Measurements from ENCODE around the gene WDR49.
A peak's percentile ranks its signal among the peaks of the same experiment; 100 is the strongest.

WDR49 gene

DNA sequence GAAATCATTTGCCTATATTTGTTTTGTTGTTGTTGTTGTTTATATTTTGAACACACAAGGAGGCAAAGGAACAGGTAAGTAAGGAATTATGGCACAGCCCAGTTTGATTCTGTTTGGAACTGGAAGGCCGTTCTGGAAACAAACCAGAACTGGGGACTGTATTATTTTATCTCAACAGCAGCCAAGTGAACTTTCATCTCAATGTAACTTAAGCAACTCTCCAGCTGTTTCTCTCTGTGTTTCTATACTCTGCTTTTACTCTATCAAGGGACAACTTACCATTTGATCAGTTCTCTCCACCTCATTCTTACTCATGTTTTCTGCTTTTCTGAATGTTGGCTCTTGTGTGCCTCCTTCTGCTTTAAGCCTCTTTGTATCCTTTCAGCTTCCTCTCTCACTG is 16.0 kb upstream of the WDR49 start:
- no peaks in the 10 kb centered on the region for H4K20me1 ChIP-seq
- H3K4me3 ChIP-seq = no peak overlapping the region
- no peak overlapping the region for H3K4me2 ChIP-seq
- no peak overlapping the region for H3K9ac ChIP-seq
- peaks cover 26% of the 10 kb centered on the region for H3K36me3 ChIP-seq
- H3K27ac ChIP-seq = no peak overlapping the region
- TF ChIP-seq Cebpa-rat (IDR thresholded peaks at IDR 0.05) = no peak
- no peaks in the 10 kb centered on the region; the same call in 1 of the 2 replicates for H3K9me3 ChIP-seq
- no peaks in the 10 kb centered on the region for H3K4me1 ChIP-seq
- no peaks in the 10 kb centered on the region for H3K27me3 ChIP-seq

DNA sequence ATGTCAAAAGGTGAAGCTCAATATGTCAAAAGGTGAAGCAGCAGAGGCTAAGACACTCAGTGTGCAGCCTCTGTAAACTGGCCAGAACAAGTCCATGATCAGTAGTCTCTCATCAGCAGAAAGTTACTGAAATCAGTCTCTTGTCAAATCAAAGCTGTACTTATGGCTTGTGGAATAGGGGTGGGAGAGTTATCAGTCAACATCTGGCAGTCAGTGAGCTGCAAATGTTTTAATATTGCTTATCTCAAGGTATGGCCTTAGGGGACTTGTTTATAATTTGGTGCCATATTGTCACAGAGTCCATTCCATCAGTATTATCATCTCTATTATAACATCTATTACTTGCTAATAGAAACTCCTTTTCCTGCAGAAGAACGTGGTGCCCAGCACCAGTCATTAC is 14.9 kb upstream of the WDR49 start:
- Histone ChIP-seq H3K27me3 (no peaks in the 10 kb centered on the region), H3K4me3 (no peak overlapping the region), H3K27ac (no peak overlapping the region), H3K9ac (no peak overlapping the region), H3K9me3 (no peaks in the 10 kb centered on the region; the same call in 1 of the 2 replicates), H3K4me2 (no peak overlapping the region), H3K36me3 (peaks cover 16% of the 10 kb centered on the region), H4K20me1 (no peaks in the 10 kb centered on the region), H3K4me1 (no peaks in the 10 kb centered on the region)
- no peak for TF ChIP-seq Cebpa-rat (IDR thresholded peaks at IDR 0.05)

DNA sequence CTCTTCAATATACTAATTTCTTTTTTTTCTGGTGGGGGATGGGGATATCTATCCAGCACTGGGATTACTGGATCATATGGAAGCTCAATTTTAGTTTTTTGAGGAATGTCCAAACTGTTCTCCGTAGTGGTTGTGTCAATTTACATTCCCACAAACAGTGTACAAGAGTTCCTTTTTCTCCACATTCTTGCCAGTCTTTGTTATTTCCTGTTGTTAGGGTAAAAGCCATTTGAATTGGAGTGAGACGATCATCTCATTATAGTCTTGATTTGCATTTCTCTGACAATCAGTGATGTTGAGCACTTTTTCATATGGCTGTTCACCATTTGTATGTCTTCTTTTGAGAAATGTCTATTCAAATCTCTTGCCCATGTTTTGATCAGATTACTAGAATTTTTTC is 12.8 kb upstream of the WDR49 start:
- H4K20me1 ChIP-seq = no peaks in the 10 kb centered on the region
- no peak overlapping the region for H3K27ac ChIP-seq
- no peaks in the 10 kb centered on the region for H3K36me3 ChIP-seq
- no peaks in the 10 kb centered on the region for H3K27me3 ChIP-seq
- H3K9me3 ChIP-seq = no peaks in the 10 kb centered on the region
- H3K9ac ChIP-seq = no peak overlapping the region
- H3K4me1 ChIP-seq = no peaks in the 10 kb centered on the region
- no peak overlapping the region for H3K4me2 ChIP-seq
- H3K4me3 ChIP-seq = no peak overlapping the region
- no peak for TF ChIP-seq Cebpa-rat (IDR thresholded peaks at IDR 0.05)

DNA sequence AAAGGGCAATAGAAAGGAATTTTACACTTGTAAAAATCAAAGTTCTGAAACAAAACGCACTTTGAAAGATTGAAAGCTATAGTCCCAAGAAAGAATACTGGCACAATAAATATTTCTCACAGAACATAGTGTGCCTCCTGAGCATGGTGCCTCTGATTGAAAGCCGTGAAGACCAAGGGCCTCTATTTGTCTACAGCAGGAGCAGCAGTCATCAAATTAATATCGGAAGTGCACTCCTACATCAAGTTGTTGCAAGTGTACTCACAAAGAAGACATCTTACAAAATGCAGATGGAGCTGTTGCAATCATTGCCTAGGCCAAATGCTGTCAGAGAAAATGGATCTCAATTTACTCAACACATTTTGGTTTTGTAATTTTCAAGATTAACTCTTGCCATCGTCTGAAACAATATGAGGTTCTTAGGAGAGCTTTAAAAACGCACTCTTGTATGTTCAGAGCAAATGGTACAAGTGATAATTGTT is 9.2 kb upstream of the WDR49 start:
- H4K20me1 ChIP-seq = no peaks in the 10 kb centered on the region
- no peak overlapping the region for H3K9ac ChIP-seq
- TF ChIP-seq Cebpa-rat (IDR thresholded peaks at IDR 0.05) = no peak
- no peaks in the 10 kb centered on the region for H3K4me1 ChIP-seq
- H3K36me3 ChIP-seq = no peaks in the 10 kb centered on the region
- H3K27ac ChIP-seq = no peak overlapping the region
- H3K4me2 ChIP-seq = no peak overlapping the region
- no peaks in the 10 kb centered on the region for H3K27me3 ChIP-seq
- no peak overlapping the region for H3K4me3 ChIP-seq
- H3K9me3 ChIP-seq = no peaks in the 10 kb centered on the region

DNA sequence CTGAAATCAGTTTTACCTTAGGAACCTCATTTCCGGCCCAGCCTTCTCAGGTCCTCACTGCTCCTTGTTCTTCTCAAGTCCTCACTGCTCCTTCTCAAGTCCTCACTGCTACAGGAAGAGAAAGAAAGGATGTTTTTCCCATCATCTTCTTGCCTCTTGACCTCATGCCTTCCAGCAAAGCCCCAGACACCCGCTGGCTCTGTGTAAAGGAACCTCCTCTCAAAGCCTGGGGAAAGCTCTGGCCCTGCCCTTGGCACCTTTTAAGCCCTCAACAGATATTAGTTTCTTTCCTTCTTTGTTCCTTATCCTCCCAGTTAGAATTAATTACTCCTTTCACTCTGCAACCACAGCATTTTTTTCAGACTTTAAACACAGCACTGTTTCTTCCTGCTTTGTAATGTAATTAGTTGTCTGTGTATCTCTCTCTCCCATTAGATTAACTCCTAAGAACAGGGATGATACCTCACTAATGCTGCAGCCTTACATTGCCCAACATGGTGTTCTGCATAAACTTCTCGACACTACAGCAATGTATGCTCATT is 4.0 kb upstream of the WDR49 start:
- Histone ChIP-seq H3K27ac (no peak overlapping the region), H3K27me3 (no peaks in the 10 kb centered on the region), H3K4me2 (no peak overlapping the region), H4K20me1 (no peaks in the 10 kb centered on the region), H3K4me1 (peaks cover 10% of the 10 kb centered on the region), H3K9ac (no peak overlapping the region), H3K36me3 (no peaks in the 10 kb centered on the region), H3K4me3 (no peak overlapping the region), H3K9me3 (no peaks in the 10 kb centered on the region; the same call in 1 of the 2 replicates)
- TF ChIP-seq Cebpa-rat (IDR thresholded peaks at IDR 0.05) = no peak

DNA sequence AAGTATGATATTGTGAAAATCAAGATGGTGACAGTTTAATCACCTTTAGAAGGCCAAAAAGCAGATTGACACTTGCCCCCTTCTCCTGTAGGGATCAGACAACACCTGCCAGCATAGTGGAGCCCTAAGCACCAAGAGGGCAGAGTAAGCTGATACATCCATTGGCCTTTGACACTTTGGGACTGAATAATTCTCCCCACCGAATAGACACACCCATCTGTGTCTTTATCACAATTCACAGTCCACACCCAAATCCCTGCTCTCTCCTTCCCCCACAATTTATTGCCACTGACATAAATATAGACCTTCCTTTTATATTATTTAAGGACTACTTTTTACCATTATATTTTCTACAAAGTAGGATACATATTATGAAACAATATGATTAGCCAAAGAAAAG is 3.1 kb upstream of the WDR49 start:
- Histone ChIP-seq H3K27me3 (no peaks in the 10 kb centered on the region), H3K4me3 (no peak overlapping the region), H3K9ac (no peak overlapping the region), H3K4me2 (no peak overlapping the region), H3K9me3 (no peaks in the 10 kb centered on the region; the same call in 1 of the 2 replicates), H3K27ac (no peak overlapping the region), H3K36me3 (no peaks in the 10 kb centered on the region), H3K4me1 (peaks cover 10% of the 10 kb centered on the region), H4K20me1 (no peaks in the 10 kb centered on the region)
- TF ChIP-seq Cebpa-rat (IDR thresholded peaks at IDR 0.05) = no peak

DNA sequence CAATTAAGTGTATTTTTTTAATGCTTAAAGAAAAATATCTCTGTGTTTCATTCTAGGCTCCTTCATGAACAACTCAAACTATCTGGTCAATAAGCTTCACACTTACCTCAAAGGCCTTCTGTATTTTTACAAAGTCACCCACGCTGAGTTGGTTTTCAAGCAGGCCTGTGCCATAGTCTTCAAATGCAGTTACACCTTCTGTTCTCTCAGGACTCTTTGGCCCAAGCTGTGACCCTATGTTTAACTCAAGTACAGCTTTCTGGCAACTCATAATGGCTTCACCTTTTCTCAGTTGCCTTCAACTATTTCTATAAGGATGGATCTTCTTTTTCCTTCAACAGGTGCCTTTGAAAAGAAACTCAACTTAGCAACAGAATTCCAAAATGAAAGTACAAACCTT is 587 bp downstream of the WDR49 start:
- Histone ChIP-seq H4K20me1 (no peaks in the 10 kb centered on the region), H3K4me1 (peaks cover 10% of the 10 kb centered on the region), H3K9ac (no peak overlapping the region), H3K36me3 (no peaks in the 10 kb centered on the region), H3K4me2 (peak overlapping the region; percentile 29; the same call in 1 of the 2 replicates), H3K4me3 (no peak overlapping the region), H3K9me3 (no peaks in the 10 kb centered on the region; the same call in 1 of the 2 replicates), H3K27me3 (no peaks in the 10 kb centered on the region), H3K27ac (no peak overlapping the region)
- no peak for TF ChIP-seq Cebpa-rat (IDR thresholded peaks at IDR 0.05)

DNA sequence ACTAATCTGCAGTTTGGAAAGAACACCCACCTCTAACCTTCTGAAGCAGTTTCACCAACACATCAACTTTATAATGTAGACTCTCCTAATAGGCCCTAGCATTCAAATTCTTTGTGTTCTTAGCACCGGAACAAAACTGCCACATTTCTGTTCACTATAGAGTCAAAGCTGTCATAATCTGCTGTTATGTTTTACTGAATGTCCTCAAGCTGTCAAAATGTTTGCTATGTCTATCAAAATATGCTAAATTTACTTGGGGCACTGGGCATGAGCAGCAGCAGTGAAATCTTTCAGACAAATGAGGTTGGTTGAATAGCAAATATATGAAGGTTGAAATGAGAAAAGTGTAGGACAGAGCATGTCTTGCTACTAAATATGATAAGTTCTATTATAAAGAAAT is 1.9 kb downstream of the WDR49 start:
- no peak for TF ChIP-seq Cebpa-rat (IDR thresholded peaks at IDR 0.05)
- peaks cover 10% of the 10 kb centered on the region for H3K4me1 ChIP-seq
- H3K4me3 ChIP-seq = no peak overlapping the region
- no peak overlapping the region for H3K9ac ChIP-seq
- no peaks in the 10 kb centered on the region for H3K27me3 ChIP-seq
- H4K20me1 ChIP-seq = no peaks in the 10 kb centered on the region
- no peaks in the 10 kb centered on the region; the same call in 1 of the 2 replicates for H3K9me3 ChIP-seq
- no peaks in the 10 kb centered on the region for H3K36me3 ChIP-seq
- no peak overlapping the region for H3K27ac ChIP-seq
- H3K4me2 ChIP-seq = no peak overlapping the region

DNA sequence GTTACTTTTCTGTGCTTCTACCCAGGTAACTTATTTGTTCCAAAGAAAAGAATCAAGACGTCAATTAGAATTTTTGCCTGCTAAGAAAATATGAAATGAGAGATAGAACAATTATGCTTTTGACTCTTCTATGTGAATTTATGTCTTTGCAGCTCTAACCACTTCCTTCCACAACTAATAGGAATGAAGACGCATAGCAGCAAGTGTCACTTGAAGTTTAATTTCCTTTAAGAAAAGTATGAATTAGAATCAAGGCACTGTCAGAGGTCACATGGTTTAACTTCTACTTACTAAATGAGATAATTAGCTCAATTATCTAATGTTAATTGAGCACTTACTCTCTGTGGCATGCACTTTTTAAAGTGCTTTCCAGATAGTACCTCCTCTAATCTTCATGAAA is 3.3 kb downstream of the WDR49 start:
- peaks cover under 1% of the 10 kb centered on the region; the same call in 1 of the 2 replicates for H3K9me3 ChIP-seq
- peaks cover 10% of the 10 kb centered on the region for H3K4me1 ChIP-seq
- no peaks in the 10 kb centered on the region for H4K20me1 ChIP-seq
- no peak for TF ChIP-seq Cebpa-rat (IDR thresholded peaks at IDR 0.05)
- H3K9ac ChIP-seq = no peak overlapping the region
- no peak overlapping the region for H3K4me2 ChIP-seq
- no peak overlapping the region for H3K4me3 ChIP-seq
- H3K36me3 ChIP-seq = no peaks in the 10 kb centered on the region
- H3K27me3 ChIP-seq = no peaks in the 10 kb centered on the region
- H3K27ac ChIP-seq = no peak overlapping the region

DNA sequence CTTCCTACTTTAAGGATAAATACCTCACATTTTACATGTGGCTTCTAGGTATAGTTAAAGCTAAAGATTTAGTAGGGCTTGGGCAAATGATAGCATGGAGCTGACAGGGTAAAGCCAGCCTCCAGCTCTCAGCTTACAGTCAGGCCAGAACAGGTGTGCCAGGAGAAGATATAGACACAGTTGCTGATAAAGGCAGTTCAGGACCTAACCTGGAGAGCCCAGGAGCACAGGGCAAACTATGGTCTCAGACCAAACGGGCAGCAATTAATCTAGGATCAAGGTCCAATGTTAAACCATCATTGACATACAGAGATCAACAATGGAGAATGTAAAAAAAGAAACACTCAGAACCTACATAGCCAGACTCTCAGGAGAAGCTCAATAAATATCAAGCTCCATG is 4.0 kb downstream of the WDR49 start:
- no peak overlapping the region for H3K4me2 ChIP-seq
- no peak for TF ChIP-seq Cebpa-rat (IDR thresholded peaks at IDR 0.05)
- H4K20me1 ChIP-seq = no peaks in the 10 kb centered on the region
- H3K27me3 ChIP-seq = no peaks in the 10 kb centered on the region
- no peak overlapping the region for H3K4me3 ChIP-seq
- H3K27ac ChIP-seq = no peak overlapping the region
- H3K9me3 ChIP-seq = peaks cover 6% of the 10 kb centered on the region; the same call in 1 of the 2 replicates
- no peaks in the 10 kb centered on the region for H3K36me3 ChIP-seq
- H3K9ac ChIP-seq = no peak overlapping the region
- peaks cover 10% of the 10 kb centered on the region for H3K4me1 ChIP-seq

DNA sequence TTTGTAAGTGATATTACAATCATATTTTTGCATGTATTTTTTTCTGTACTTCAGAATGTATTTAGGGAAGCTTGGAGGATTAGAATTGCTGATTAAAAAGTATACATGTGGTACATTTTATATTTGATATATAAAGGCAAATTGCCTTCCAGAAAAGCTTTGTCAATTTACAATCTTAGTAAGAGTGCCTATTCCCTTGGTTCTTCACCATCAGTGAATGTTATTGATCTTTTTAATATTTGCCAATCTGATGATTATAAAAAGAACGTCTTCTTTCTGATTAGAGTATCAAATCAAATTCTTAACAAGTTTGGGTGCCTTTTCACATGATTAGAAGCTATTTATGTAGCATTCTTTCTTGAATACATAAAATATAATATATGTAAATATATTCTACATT is 9.1 kb downstream of the WDR49 start:
- no peak overlapping the region for H3K9ac ChIP-seq
- no peak overlapping the region for H3K27ac ChIP-seq
- H3K36me3 ChIP-seq = no peaks in the 10 kb centered on the region
- no peaks in the 10 kb centered on the region for H3K27me3 ChIP-seq
- TF ChIP-seq Cebpa-rat (IDR thresholded peaks at IDR 0.05) = no peak
- peaks cover 6% of the 10 kb centered on the region; the same call in 1 of the 2 replicates for H3K9me3 ChIP-seq
- no peaks in the 10 kb centered on the region for H4K20me1 ChIP-seq
- no peak overlapping the region for H3K4me3 ChIP-seq
- no peak overlapping the region for H3K4me2 ChIP-seq
- no peaks in the 10 kb centered on the region for H3K4me1 ChIP-seq

All from BLaER1 (cell line).